Embryonic facial prominence (tissue), 1 donor: ENCODE measurements around the gene INO80B.
"Not testable (repeated sequence)": the region's sequence is repeated elsewhere in the genome, so short reads cannot be mapped to it uniquely, and the experiment has no call there.

Source experiments
- DNase-seq: peaks from one replicate; pipeline ENCODE4 v3.0.0-alpha.2; 2016; ENCODE audit errors: extremely low spot score

Gene INO80B

DNA sequence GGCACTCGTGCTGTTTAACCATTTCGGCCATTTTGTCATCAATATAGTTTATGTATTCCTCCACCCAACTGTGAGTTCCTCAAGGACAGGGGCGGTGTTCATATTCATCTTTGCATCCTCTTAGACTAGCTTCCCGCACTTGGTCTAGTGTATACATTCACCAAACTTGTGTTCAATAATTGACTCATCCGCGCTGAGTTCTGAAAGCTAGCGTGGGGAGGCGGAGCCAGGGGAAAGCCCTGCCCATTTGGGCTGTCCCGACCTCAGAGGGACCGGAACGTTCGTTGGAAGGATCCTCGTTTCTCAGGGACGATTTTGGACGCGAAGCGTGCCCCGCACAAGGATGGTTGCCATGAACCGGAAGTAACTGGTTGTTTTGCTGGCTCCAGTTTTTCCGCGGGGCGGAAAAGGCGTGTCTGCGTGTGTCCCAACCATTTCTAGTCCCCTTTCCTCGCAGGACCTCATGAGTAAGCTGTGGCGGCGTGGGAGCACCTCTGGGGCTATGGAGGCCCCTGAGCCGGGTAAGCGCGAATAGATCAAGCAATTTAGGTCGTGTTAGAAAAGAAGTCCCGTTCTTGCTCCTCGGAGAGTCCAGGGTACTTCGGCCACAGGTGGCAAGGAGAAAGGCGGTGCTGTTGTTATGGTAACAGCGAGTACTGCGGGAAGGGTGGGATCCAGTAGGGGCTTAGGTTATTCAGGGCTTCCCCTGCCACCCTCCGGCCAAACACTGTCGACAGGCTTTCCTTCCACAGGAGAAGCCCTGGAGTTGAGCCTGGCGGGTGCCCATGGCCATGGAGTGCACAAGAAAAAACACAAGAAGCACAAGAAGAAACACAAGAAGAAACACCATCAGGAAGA, at the start of gene INO80B:
Gene INO80B, plus strand, starts transcription at position 434 of the 858 bp plus-strand sequence. Its CDS starts 30 bp downstream, at position 464.
- peak; percentile 94 for DNase-seq

DNA sequence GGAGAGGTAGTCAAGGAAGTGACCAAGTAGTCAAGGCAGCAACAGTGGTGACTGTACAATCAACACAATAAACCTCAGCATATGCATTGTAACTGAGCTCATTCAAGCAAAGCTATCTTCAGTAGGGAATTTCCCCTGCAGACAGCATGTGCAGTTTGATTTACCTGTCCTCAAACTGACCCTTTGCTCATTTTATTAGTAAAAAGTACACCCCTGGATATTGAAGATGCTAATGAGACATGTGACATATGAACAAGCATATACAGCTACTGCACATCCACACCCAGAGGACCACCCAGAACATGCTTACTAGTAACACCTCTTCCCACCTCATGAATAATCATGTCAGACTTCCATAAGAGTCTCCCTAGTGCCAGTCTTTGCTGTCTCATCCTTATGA, 48.9 kb upstream of the INO80B start:
- DNase-seq, result no peak

DNA sequence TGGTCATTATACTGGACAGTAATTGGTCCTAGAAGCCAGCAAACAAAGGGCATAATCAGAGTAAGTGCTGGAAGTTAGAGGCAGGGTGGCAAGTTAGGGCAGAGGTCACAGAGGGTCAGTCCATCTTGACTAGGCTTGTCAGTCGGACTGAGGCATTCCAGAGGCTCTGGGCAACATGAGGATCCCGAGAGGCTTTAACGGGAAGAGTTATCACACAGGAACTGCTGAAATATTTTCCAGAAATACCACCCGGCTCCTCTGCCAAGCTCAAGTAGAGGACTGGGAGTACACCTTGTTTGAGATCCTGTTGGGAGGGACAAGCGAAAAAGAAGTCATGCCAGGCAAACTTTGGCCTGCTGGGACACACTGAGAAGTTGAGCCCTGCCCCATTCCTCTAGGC, 47.2 kb upstream of the INO80B start:
- DNase-seq, result no peak

DNA sequence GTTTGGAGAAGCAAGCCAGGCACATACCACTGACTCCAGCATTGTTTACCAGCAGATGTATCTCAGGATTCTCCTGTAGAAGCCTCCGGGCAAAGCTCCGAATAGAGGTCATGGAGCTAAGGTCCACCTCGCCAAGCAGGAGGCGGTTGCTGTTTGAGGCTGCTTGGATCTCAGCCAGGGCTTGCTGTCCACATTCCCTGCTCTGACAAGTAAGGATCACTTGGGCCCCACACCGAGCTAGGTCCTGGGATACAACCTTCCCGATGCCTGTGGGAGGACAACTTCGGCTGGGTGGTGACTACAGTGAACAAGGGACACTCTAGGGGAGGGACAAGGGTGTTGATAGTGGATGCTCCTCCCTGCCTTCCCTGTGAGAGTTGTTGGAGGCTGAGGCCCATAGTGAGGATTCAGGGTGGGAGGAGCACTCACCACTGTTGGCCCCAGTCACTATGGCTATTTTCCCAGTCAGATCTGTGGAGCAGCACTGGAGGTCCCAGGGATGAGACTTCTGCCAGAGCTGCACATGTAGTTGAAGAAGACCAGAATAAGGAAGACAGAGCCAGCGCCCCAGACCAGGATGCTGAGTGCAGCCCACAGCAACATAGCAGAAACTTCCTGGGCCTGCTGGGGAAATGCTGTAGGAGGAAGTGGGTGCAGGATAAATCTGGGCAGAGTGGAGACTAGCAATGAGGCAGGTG, 41.7 kb upstream of the INO80B start:
- DNase-seq, result no peak

DNA sequence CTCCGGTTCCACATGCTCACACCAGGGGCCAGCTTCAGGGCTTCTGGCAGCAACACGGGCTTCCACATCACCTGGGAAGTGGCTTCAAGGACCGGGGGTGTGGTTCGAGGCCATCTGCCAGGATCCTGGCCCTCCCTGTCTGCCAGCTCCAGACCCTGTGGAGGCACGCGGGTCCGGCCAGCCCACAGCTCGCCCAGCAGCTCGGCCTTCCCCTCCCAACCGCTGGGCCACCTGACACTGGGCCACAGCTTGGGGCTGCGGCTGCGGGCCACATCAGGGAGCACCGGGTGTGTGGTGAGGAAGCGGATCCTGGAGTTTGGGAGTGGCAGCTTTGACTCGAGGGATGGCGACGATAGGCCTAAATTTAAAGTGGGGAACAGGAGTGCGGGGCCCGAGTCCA, 40.4 kb upstream of the INO80B start:
- no peak for DNase-seq

DNA sequence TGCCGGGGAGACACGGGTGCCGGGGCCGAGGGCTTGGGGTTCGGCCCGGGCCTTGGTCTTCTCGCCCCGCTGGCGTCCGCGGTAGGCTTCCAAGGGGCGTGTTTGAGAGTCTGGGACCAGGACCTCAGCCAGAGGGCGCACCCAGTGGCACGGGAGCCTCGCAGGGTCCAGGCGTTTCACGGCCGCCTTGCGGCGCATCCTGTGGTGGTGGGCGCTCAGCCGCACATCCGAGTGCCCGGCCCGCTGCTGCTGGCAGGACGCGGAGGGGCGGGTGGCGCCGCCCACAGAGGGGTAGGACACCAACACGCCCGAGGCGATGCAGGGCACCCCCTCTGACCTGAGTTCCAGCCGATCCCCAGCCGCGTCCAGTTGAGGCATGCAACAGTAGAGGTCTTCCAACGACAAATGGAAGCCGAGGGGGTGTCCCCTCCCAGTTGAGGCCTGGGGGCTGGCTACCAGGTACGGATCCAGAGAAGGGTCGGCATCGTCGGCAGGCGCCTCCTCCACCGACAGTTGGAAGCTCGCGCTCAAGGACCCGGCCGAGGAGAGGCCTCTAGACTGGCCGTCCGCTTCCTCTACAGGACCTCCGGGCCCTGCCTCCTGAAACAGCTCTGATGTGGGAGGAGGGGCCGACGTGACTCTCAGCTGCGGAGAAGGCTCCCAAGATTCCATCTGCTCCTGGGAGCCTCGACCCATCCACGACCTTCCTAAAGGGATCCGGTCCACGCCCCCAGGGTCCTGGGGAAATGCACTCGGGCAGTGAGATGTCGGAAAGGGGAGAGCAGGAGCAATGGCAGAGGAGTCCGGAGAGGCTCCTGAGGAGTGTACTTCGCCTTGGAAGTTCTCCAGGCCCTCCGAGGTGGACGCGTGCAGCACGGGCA, 39.8 kb upstream of the INO80B start:
- no peak for DNase-seq

DNA sequence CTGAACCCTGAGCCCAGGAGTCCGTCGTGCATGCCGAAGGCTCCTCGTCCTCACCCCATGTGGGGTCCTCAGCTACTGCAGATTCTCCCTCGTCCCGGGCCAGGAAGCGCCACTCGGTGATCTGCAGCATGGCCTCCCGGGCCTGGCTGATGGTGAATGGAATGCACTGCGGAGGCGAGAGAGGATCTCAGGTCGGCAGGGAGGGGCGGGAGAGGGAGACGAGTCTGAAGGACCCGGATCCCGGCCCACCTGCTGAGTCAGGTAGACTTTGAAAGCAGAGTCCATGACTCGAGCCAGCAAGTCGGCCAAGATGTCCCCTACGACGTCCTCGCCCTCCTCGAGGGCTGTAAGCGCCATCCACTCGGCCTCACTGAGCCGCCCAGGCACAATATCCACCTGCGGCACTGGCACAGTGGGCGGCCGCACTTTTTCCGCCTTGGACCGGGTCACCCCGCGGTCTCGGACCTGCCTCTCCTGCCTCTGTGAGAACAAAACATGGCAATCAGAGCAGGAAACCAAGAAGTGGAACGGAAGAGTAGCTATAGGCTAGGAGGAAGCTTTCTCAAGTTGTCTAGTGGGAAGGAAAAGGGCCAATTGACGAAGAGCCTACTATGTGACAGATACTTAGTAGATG, 39.0 kb upstream of the INO80B start:
- DNase-seq, result no peak

DNA sequence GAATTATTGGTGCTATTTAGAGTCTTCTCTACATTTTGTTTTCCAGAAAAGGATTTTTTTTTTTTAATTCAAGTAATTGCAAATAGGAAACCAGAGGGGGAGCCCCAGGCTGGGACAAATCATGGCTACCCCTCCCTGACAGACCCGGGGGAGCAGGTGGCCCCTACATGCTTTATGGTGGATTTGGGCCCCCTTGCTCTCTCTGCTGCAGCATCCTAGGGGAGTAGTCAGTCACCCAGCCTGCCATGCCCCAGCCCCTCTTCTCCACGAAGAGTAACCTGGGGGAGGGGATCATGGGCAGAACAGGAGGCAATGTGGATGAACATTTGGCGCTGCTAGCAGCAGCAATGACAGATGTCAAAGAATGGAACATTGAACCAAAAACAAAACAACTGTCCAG, 38.1 kb upstream of the INO80B start:
- DNase-seq, result no peak

DNA sequence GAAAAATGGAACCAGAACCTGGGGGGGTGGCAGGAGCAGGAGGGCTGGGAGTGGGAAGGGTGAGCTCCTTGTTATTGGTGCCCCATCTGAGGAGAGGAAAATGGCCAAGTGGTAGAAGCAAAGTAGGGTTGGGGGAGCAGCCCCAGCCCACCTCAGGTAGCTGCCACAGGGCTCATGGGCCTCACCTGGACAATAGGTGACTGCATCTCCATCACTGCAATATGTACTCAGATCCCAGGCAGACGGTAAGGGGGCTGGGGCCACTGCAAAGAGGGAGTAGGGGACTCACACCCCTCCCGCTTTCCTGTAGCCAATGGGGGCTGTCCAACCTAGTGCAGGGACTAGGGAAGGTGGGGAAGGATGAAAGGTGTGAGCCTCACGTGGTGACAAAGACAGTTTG, 37.7 kb upstream of the INO80B start:
- DNase-seq, result no peak

DNA sequence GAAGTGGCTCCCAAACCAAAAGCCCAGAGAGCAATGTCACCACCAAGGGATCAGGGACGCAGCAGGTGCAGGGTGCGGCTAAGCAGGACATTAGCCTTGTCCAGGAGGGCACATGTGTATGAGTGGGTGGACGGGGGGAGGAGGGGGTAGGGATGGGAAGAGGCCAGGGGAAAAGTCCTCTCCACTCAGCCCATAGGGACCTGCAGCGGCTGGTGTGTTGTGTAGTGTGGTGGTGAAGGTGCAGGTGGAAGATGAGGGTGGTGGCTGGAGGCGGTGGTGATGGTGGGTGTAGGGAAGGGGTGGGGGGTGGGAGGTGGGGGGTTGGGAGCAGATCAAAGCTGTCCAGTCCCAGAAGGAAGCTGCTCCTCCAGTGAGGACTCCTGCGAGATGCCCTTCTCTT, 37.1 kb upstream of the INO80B start:
- no peak for DNase-seq

DNA sequence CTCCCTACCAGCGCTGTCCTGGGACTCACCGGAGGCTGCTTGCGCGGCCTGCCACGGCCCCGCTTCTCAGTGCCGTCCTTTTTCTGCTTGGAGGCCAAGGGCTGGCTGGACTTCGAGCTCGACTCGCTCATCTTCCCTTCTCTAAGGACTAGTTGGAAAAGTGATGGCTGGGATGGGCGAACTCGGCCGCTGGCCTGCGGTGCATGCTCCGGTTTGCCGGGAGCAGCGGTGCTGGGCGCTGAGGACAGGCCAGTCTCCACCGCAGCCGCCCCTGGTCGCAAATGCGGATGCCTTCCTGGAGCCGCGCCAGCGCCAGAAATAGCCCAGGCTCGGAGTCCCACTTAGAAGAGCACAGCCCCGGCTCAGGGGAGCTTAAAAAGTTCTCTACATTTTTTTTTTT, 36.6 kb upstream of the INO80B start:
- no peak for DNase-seq

DNA sequence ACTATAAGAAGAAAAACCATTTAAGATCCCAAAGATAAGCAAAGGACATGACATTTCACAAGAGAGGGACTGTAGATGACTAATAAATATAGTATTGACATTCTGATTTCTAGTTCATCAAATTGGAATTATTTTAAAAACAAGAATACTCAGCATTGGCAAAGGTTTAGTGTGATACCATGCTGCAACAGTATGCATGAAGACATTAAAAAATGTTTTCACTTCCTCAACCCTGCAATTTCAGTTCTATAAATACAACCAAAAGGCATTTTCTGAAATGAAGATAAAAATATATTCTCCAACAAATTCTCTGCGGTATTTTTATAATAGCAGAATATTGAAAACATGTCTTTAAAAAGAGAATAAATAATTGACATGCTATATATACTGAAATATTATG, 35.5 kb upstream of the INO80B start:
- no peak for DNase-seq

DNA sequence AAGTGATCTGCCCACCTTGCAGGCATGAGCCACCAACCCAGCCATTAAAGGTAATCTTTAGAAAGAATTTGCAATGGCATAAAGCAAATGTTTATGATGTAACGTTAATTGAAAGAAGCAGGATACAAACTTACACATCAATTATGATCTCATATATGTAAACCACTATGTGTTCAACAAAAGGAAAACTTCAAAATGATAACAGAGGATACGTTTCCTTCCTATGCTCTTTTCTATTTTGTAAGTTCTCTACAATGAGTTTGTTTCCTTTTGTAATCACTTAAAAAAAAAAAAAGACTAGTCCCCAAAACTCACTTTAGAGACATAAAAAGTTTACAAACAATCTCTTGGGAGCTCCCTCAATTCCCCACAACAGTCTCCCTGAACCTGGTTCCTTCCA, 34.9 kb upstream of the INO80B start:
- DNase-seq, result no peak

DNA sequence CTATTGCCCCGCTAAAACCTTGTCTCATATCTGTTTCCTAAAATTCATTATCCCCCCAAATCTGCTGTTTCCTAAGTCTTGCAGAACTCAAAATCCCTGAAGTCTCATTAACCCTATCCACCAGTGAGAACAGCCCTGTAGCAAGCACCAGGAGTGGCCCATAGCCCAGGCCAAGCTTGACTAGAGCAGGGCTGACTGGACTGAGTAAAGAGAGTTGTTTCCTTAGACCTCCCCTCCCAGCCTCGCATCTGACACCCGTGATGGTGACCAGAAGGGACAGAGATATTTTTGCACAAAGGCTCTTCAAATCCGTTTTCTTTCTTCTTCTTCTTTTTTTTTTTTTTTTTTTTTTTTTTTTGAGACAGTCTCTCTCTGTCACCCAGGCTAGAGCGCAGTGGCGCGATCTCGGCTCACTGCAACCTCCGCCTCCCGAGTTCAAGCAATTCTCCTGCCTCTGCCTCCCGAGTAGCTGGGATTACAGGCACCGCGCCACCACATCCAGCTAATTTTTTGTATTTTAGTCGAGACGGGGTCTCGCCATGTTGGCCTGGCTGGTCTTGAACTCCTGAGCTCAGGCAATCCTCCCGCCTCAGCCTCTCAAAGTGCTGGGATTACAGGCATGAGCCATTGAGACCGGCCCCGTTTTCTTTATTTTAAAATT, 34.3 kb upstream of the INO80B start:
- not testable (repeated sequence) for DNase-seq

DNA sequence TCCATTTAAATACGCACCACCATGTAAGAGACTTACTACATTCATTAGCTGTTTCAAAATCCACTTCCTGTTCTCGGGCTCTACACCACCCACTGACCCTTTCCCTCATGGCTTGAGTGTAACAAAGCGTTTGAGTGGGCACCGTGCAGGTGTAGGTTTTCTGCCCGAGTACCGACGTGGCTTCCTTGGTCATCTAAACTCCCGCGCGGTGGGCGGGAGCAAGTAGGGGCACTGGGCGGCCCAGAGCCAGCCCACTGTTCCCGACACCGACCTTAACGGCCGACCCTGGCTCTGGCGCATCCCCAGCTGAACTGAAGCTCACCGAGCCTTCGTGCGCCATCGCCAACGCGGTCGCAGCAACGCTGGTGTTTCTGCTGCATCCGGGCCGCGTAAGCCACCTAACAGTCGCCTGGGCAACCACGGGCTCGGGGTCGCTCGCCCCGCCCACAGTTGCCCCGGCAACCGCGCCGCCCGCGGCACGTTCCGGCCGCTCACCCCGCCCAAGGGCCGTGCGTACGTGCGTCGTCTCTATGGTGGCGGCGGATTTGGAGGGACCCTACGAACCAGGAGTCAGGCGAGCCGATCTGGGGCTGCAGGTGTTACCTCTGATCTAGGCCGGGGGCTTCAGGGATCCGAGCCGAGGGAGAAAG, 33.5 kb upstream of the INO80B start, which contains the start of the genes C2orf81 and WDR54:
Gene C2orf81, minus strand, starts transcription at position 399 of the 650 bp plus-strand sequence. Its CDS starts 59 bp downstream, at position 340.
Gene WDR54, plus strand, starts transcription at position 510 of the 650 bp plus-strand sequence. CDS start 424 bp downstream, outside the sequence.
- DNase-seq, result peak; percentile 42

DNA sequence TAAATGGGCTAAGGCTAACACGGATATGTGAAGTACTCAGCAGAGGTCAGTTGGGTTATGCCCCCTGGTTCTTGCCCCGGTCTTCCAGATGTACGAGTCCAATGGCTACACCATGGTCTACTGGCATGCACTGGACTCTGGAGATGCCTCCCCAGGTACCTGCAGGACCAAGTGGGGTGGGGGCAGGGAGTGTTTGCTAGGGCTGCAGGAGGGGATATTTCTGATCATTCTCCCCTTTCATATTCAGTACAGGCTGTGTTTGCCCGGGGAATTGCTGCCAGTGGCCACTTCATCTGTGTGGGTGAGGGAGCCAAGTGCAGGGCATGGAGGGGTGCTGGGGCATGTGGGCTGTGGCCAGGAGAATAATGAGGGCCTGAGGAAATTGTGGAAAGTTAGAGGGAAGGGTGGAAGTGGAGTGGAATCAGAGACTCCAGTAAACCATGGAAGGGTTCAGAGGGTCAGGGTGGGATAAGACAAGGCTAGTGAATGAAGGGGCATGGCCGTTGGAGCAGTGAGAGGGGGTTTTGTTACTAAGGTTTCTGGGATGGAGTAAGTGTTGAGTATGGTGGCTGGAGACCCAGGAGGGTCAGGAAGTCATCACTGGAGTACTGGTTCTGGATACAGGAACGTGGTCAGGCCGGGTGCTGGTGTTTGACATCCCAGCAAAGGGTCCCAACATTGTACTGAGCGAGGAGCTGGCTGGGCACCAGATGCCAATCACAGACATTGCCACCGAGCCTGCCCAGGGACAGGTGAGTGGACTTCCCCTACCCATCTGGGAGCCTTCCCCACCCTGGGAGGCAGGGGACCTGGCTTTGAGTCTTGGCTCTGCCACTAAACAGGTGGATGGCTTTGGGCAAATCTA, 31.4 kb upstream of the INO80B start:
- no peak for DNase-seq

DNA sequence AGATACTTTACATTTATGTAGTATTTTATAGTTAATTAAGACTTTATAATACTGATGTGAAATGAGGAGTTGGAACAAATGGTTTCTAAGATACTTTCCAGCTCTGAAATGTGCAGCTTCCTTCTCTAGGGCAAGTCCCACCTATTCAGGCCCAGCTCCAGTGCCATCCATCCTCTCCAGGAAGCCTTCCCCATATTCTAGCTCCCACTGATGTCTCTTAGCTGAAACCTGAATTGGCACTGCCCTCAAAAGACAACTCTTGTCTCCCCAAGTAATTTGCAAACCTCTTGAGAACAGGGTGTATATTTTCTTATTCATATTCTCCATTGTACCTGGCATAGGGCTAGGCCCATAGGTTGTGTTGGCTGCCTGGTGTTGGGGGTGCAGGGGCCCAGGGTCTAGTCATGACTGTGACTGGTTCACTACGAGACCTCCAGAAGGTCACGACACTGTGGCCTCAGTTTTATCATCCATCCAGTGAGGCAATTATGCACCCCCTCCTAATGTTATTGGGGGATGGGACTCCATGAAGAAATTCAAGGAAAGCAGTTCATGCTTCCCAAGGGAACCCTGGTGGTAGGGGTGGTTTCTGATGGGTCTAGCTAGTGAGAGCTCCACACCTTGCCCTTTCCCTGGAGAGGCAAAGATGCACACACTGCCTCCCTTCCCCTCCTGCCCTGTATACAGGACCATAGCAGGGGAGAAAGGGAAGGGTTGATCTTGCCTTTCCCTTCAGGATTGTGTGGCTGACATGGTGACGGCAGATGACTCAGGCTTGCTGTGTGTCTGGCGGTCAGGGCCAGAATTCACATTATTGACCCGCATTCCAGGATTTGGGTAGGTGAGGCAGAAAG, 30.5 kb upstream of the INO80B start:
- DNase-seq, result no peak

DNA sequence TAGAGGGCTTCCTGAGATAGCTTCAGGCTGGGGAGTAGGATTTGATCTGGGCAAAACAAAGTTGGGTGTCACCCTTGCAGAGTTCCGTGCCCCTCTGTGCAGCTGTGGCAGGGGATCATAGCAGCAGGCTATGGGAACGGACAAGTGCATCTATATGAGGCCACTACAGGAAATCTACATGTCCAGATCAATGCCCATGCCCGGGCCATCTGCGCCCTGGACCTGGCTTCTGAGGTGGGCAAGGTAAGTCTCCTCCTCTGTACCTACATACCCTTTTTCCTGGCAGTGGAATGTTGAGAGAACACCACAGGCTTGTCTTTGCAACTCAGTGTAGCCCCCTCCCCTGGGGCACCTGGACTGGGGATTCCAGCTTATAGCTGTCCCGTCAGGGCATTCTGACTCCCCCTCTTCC, 29.9 kb upstream of the INO80B start:
- no peak for DNase-seq
